ENCODE measurements around the gene ACAA2. TPM values are rescaled to one million over a fixed set of nuclear protein-coding genes. Genes with fewer than 3 reads are reported as not detected.
"Not testable (repeated sequence)": the region's sequence is repeated elsewhere in the genome, so short reads cannot be mapped to it uniquely, and the experiment has no call there.

The ACAA2 gene
- total RNA-seq, 2 donors from 2014 or later: 47.0 to 86.9 TPM

GRCh38 chr18:49848115-49848514, 34.8 kb upstream of the ACAA2 start:
- Mint-ChIP-seq H3K36me3 (no peaks in the 10 kb centered on the region), H3K27ac (no peak overlapping the region), H3K9me3 (no peaks in the 10 kb centered on the region)
- no peak for DNase-seq (ENCODE audit: low spot score in 2 of 2)
- no peak for ATAC-seq

GRCh38 chr18:49847524-49847923, 34.2 kb upstream of the ACAA2 start:
- ATAC-seq (no peak), DNase-seq (ENCODE audit: low spot score in 2 of 2) (no peak)
- H3K36me3 Mint-ChIP-seq: no peaks in the 10 kb centered on the region
- H3K27ac Mint-ChIP-seq: no peak overlapping the region
- no peaks in the 10 kb centered on the region for H3K9me3 Mint-ChIP-seq

- H3K27ac Mint-ChIP-seq: peak overlapping the region in 1 of 2 donors; percentile 29
- ATAC-seq: no peak
- no peaks in the 10 kb centered on the region for H3K36me3 Mint-ChIP-seq
- H3K9me3 Mint-ChIP-seq: no peaks in the 10 kb centered on the region
- DNase-seq (ENCODE audit: low spot score in 2 of 2): no peak
Observed at GRCh38 chr18:49846718-49847470, 33.6 kb upstream of the ACAA2 start.

GRCh38 chr18:49846361-49846662, 33.0 kb upstream of the ACAA2 start:
- no peak for ATAC-seq
- no peak overlapping the region for H3K27ac Mint-ChIP-seq
- DNase-seq (ENCODE audit: low spot score in 2 of 2): no peak
- H3K9me3 Mint-ChIP-seq: no peaks in the 10 kb centered on the region
- H3K36me3 Mint-ChIP-seq: no peaks in the 10 kb centered on the region

GRCh38 chr18:49845629-49846360, 32.5 kb upstream of the ACAA2 start:
- Mint-ChIP-seq H3K9me3 (no peaks in the 10 kb centered on the region), H3K36me3 (no peaks in the 10 kb centered on the region), H3K27ac (peak overlapping the region in 1 of 2 donors; percentile 9)
- DNase-seq (ENCODE audit: low spot score in 2 of 2): no peak
- ATAC-seq: no peak

- peaks cover 0 to 5% of the 10 kb centered on the region in 2 donors for H3K9me3 Mint-ChIP-seq
- no peak for ATAC-seq
- DNase-seq (ENCODE audit: low spot score in 2 of 2): no peak
- H3K36me3 Mint-ChIP-seq: no peaks in the 10 kb centered on the region
- no peak overlapping the region for H3K27ac Mint-ChIP-seq
Observed at GRCh38 chr18:49844903-49845302, 31.6 kb upstream of the ACAA2 start.

- no peak for ATAC-seq
Observed at GRCh38 chr18:49843778-49844625, 30.7 kb upstream of the ACAA2 start.

GRCh38 chr18:49843131-49843530, 29.8 kb upstream of the ACAA2 start:
- ATAC-seq (no peak), DNase-seq (ENCODE audit: low spot score in 2 of 2) (no peak)
- Mint-ChIP-seq H3K36me3 (no peaks in the 10 kb centered on the region), H3K9me3 (peaks cover 0 to 5% of the 10 kb centered on the region in 2 donors), H3K27ac (no peak overlapping the region)

More at GRCh38 chr18:49843778-49844625, 30.7 kb upstream of the ACAA2 start:
- DNase-seq (ENCODE audit: low spot score in 2 of 2): no peak
- Mint-ChIP-seq H3K9me3 (peaks cover 0 to 5% of the 10 kb centered on the region in 2 donors), H3K27ac (peak overlapping the region in 1 of 2 donors; percentile 44), H3K36me3 (no peaks in the 10 kb centered on the region)

GRCh38 chr18:49842656-49843055, 29.3 kb upstream of the ACAA2 start:
- no peak for DNase-seq (ENCODE audit: low spot score in 2 of 2)
- ATAC-seq: no peak
- H3K36me3 Mint-ChIP-seq: no peaks in the 10 kb centered on the region
- H3K9me3 Mint-ChIP-seq: peaks cover 0 to 5% of the 10 kb centered on the region in 2 donors
- no peak overlapping the region for H3K27ac Mint-ChIP-seq

- Mint-ChIP-seq H3K9me3 (peaks cover 0 to 5% of the 10 kb centered on the region in 2 donors), H3K36me3 (no peaks in the 10 kb centered on the region), H3K27ac (no peak overlapping the region)
- ATAC-seq (no peak), DNase-seq (ENCODE audit: low spot score in 2 of 2) (no peak)
Observed at GRCh38 chr18:49841236-49842217, 28.2 kb upstream of the ACAA2 start.

- Mint-ChIP-seq H3K27ac (no peak overlapping the region), H3K36me3 (no peaks in the 10 kb centered on the region), H3K9me3 (peaks cover 0 to 5% of the 10 kb centered on the region in 2 donors)
- no peak for DNase-seq (ENCODE audit: low spot score in 2 of 2)
- ATAC-seq: no peak
Observed at GRCh38 chr18:49839012-49839411, 25.7 kb upstream of the ACAA2 start.

GRCh38 chr18:49838381-49838780, 25.0 kb upstream of the ACAA2 start:
- H3K27ac Mint-ChIP-seq: no peak overlapping the region
- H3K36me3 Mint-ChIP-seq: no peaks in the 10 kb centered on the region
- H3K9me3 Mint-ChIP-seq: peaks cover 0 to 5% of the 10 kb centered on the region in 2 donors
- DNase-seq (ENCODE audit: low spot score in 2 of 2): no peak
- ATAC-seq: no peak

GRCh38 chr18:49837889-49838288, 24.6 kb upstream of the ACAA2 start:
- no peak for ATAC-seq
- Mint-ChIP-seq H3K27ac (no peak overlapping the region), H3K9me3 (peaks cover 0 to 5% of the 10 kb centered on the region in 2 donors), H3K36me3 (no peaks in the 10 kb centered on the region)
- no peak for DNase-seq (ENCODE audit: low spot score in 2 of 2)

- not testable (repeated sequence) for H3K9me3 Mint-ChIP-seq; ATAC-seq; H3K27ac Mint-ChIP-seq; H3K36me3 Mint-ChIP-seq; DNase-seq (ENCODE audit: low spot score in 2 of 2)
Observed at GRCh38 chr18:49837316-49837835, 24.0 kb upstream of the ACAA2 start.

- Mint-ChIP-seq H3K36me3 (no peaks in the 10 kb centered on the region), H3K9me3 (peaks cover 0 to 3% of the 10 kb centered on the region in 2 donors), H3K27ac (no peak overlapping the region)
- no peak for ATAC-seq
- no peak for DNase-seq (ENCODE audit: low spot score in 2 of 2)
Observed at GRCh38 chr18:49835405-49835804, 22.1 kb upstream of the ACAA2 start.

- ATAC-seq: no peak
- H3K36me3 Mint-ChIP-seq: no peaks in the 10 kb centered on the region
- H3K9me3 Mint-ChIP-seq: peaks cover 0 to 2% of the 10 kb centered on the region in 2 donors
- DNase-seq (ENCODE audit: low spot score in 2 of 2): no peak
- no peak overlapping the region for H3K27ac Mint-ChIP-seq
Observed at GRCh38 chr18:49834258-49834657, 20.9 kb upstream of the ACAA2 start.

All from activated naive CD4-positive, alpha-beta T cell treated with anti-CD3 and anti-CD28 coated beads, Interleukin-2, amount 50 U/mL, for 72 hours (primary cell).